OCI-LY3 (cell line): Measurements from ENCODE around the gene GLMN.
A peak's percentile ranks its signal among the peaks of the same experiment; 100 is the strongest.
"Not testable (repeated sequence)": the region's sequence is repeated elsewhere in the genome, so short reads cannot be mapped to it uniquely, and the experiment has no call there.

Experiments used
- H2AFZ ChIP-seq: fragments of 200-600, 300-600 bp; shearing (Covaris generic); 2 replicates; pipeline ENCODE4 v1.6.0; 2014; ENCODE audit warnings: antibody characterized with exemption, low read depth, low read length
- H3K27ac ChIP-seq: fragments of 200-600, 300-600 bp; sonication (generic); 2 replicates; pipeline ENCODE4 v1.5.1; 2014; ENCODE audit warnings: mild to moderate bottlenecking, low read length, moderate library complexity, mixed read lengths
- H3K27me3 ChIP-seq: fragments of 200-600, 300-600 bp; sonication (generic); 2 replicates; pipeline ENCODE4 v1.6.1; 2014; ENCODE audit warnings: low read depth, low read length, mixed read lengths
- H3K36me3 ChIP-seq: fragments of 200-600, 300-600 bp; sonication (generic); replicated peaks from 2 replicates; pipeline ENCODE3; 2014; ENCODE audit warnings: low read depth, low read length, mixed read lengths
- H3K4me1 ChIP-seq: fragments of 300-600, 200-600 bp; sonication (generic); 2 replicates; pipeline ENCODE4 v1.6.1; 2014; ENCODE audit warnings: low read length, mixed read lengths
- H3K4me2 ChIP-seq: fragments of 200-600, 300-600 bp; sonication (generic); 2 replicates; pipeline ENCODE4 v1.6.1; 2014; ENCODE audit warnings: low read length, mixed read lengths
- H3K4me3 ChIP-seq: fragments of 300-600, 200-600 bp; sonication (generic); 2 replicates; pipeline ENCODE4 v1.5.1; 2014; ENCODE audit warnings: antibody characterized with exemption, mild to moderate bottlenecking, low read length, moderate library complexity
- H3K79me2 ChIP-seq: fragments of 300-600, 200-600 bp; shearing (Covaris generic); 2 replicates; pipeline ENCODE4 v1.6.1; 2014; ENCODE audit warnings: mild to moderate bottlenecking, low read length, mixed read lengths
- H3K9ac ChIP-seq: fragments of 300-600, 200-600 bp; shearing (Covaris generic); 2 replicates; pipeline ENCODE4 v1.6.0; 2014; ENCODE audit warnings: mild to moderate bottlenecking, low read length, moderate library complexity
- H3K9me3 ChIP-seq: fragments of 200-600, 300-600 bp; shearing (Covaris generic); 2 replicates; pipeline ENCODE4 v1.6.1; 2014; ENCODE audit warnings: low read length, mixed read lengths; ENCODE audit not compliant: insufficient read depth
- H4K20me1 ChIP-seq: fragments of 200-600, 300-600 bp; sonication (generic); 2 replicates; pipeline ENCODE4 v1.6.1; 2016; ENCODE audit warnings: low read length, mixed read lengths; ENCODE audit not compliant: insufficient read depth
- EZH2phosphoT487 ChIP-seq: fragments of 200-600 bp; shearing (Covaris generic); IDR thresholded peaks from 2 replicates; pipeline ENCODE4 v1.6.1; 2018; ENCODE audit warnings: antibody characterized with exemption, mixed run types, low read depth
- TF ChIP-seq, protein P1 (sequence below): fragments of 200-600, 300-600 bp; sonication (generic); IDR thresholded peaks from 2 replicates; pipeline ENCODE4 v1.5.1; 2014; ENCODE audit warnings: antibody characterized with exemption, low read length, low read depth

GLMN gene

DNA sequence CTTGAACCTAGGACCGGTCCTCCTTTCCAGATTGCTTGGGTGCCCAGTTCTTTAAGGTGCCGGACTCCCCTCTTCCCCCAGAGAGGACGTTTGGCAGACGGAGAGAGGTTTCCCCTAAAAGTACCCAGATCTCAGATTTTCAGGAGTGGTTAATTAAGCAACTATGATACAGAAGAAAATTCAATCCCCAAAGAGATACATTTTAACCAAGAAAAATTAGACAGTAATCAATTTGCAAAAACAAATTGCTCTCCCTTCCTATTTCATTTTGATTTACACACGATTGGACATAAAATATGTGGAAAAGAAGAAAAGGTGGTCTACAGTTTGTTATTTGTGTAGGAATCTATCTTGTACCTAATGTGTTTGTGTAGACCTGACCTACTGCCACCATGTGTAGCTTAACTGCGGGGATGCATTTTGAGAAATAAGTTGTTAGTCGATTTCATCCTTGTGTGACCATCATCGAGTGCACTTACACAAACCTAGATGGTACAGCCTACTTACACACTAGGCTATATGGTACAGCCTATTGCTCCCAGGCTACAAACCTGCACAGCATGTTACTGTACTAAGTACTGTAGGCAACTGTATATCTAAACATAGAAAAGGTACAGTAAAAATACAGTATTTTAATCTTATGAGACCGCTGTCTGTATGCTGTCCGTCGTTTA is 827 bp upstream of the GLMN start:
- Histone ChIP-seq H3K4me1 (peaks cover 9% of the 10 kb centered on the region; the same call in 1 of the 2 replicates), H3K9ac (peak overlapping the region; percentile 87), H2AFZ (peak overlapping the region; percentile 41; the same call in 1 of the 2 replicates), H4K20me1 (no peaks in the 10 kb centered on the region), H3K4me2 (peak overlapping the region; percentile 79), H3K27me3 (no peaks in the 10 kb centered on the region), H3K4me3 (peak overlapping the region; percentile 95), H3K79me2 (peaks cover 27% of the 10 kb centered on the region), H3K9me3 (no peaks in the 10 kb centered on the region), H3K27ac (peak overlapping the region; percentile 75; the same call in 1 of the 2 replicates), H3K36me3 (peaks cover 13% of the 10 kb centered on the region)
- no peak for TF ChIP-seq EZH2phosphoT487
- TF ChIP-seq, protein P1, sequence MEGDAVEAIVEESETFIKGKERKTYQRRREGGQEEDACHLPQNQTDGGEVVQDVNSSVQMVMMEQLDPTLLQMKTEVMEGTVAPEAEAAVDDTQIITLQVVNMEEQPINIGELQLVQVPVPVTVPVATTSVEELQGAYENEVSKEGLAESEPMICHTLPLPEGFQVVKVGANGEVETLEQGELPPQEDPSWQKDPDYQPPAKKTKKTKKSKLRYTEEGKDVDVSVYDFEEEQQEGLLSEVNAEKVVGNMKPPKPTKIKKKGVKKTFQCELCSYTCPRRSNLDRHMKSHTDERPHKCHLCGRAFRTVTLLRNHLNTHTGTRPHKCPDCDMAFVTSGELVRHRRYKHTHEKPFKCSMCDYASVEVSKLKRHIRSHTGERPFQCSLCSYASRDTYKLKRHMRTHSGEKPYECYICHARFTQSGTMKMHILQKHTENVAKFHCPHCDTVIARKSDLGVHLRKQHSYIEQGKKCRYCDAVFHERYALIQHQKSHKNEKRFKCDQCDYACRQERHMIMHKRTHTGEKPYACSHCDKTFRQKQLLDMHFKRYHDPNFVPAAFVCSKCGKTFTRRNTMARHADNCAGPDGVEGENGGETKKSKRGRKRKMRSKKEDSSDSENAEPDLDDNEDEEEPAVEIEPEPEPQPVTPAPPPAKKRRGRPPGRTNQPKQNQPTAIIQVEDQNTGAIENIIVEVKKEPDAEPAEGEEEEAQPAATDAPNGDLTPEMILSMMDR: no peak

DNA sequence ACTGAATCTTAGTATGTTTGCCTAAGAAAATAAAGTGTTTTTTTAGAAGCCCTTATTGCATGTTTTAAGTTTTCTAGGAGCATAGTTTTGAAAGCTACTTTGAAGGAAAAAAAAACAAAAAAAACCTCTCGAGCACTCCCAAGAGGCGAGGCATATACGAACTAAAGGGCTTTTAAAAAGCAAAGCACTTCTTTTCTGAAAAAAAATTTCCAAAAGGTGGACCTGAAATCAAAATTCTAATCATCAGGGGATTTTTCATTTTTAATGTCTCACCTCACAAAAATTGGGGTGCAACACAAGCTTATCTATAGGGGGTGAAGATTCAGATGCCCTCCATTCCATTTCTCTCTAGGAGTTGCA is 594 bp downstream of the GLMN start:
- Histone ChIP-seq H3K79me2 (peaks cover 27% of the 10 kb centered on the region), H3K36me3 (peaks cover 11% of the 10 kb centered on the region), H3K4me2 (peak overlapping the region; percentile 71), H4K20me1 (no peaks in the 10 kb centered on the region), H2AFZ (peak overlapping the region; percentile 92), H3K27ac (peak overlapping the region; percentile 75), H3K9me3 (no peaks in the 10 kb centered on the region), H3K27me3 (no peaks in the 10 kb centered on the region), H3K4me3 (peak overlapping the region; percentile 95), H3K4me1 (peaks cover 9% of the 10 kb centered on the region; the same call in 1 of the 2 replicates), H3K9ac (peak overlapping the region; percentile 87)
- no peak for TF ChIP-seq EZH2phosphoT487
- TF ChIP-seq, protein P1: peak; percentile 32; the same call in 1 of the 2 replicates

DNA sequence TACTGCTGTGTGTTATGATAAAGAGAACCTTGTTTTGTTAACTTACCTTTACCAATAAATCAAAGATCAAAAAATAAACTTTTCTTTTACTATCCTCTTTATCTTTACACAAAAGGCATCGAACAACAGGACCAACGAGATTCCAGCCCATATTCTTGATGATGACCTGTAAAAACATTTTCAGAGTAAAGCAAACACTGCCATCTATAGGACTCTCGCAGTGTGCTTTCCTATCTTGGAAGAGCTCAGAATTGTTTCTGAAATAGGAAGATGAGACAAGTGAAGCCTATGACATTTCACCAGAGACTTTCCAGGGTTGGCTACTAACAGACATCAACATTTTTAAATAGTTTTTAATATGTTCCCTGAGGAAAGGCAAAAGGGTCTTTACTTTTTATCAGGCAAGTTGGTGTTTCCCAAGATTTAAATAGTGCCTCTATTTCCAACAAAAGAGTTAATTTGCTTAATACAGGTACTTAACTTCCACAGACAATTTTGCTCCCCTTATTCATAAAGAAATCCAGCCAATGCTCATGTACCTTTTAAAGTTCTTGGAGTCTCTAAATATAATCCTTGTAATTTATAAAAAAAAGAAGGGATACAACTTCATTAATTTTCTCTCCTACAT is 7.3 kb downstream of the GLMN start:
- Histone ChIP-seq H3K4me3 (no peak overlapping the region), H3K9ac (no peak overlapping the region), H3K9me3 (no peaks in the 10 kb centered on the region), H3K79me2 (no peaks in the 10 kb centered on the region), H3K4me2 (no peak overlapping the region), H3K27me3 (no peaks in the 10 kb centered on the region), H3K27ac (no peak overlapping the region), H4K20me1 (no peaks in the 10 kb centered on the region), H3K4me1 (no peaks in the 10 kb centered on the region), H3K36me3 (peaks cover 22% of the 10 kb centered on the region), H2AFZ (no peak overlapping the region)
- TF ChIP-seq, protein P1: peak; percentile 55
- no peak for TF ChIP-seq EZH2phosphoT487

DNA sequence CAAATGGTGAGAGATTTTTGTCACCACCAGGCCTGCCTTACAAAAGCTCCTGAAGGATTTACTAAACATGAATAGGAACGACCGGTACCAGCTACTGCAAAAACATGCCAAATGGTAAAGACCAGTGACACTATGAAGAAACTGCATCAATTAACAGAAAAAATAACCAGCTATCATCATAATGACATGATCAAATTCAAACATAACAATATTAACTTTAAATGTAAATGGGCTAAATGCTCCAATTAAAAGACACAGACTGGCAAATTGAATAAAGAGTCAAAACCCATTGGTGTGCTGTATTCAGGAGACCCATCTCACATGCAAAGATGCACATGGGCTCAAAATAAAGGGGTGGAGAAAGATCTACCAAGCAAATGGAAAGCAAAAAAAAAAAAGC is 17.4 kb downstream of the GLMN start:
- not testable (repeated sequence) for H3K9ac ChIP-seq, H3K36me3 ChIP-seq, H3K4me1 ChIP-seq, H3K4me3 ChIP-seq, H3K9me3 ChIP-seq, H3K27me3 ChIP-seq, H3K79me2 ChIP-seq, H2AFZ ChIP-seq, H4K20me1 ChIP-seq, H3K4me2 ChIP-seq, H3K27ac ChIP-seq

DNA sequence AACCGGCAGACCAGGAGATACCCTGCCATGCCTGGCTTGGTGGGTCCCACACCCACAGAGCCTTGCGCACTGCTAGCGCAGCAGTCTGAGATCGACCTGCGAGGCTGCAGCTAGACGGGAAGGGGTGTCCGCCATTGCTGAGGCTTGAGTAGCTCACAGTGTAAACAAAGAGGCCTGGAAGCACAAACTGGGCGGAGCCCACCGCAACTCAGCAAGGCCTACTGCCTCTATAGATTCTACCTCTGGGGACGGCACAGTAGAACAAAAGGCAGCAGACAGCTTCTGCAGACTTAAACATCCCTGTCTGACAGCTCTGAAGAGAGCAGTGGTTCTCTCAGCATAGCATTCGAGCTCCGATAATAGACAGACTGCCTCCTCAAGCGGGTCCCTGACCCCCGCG is 19.0 kb downstream of the GLMN start:
- not testable (repeated sequence) for H3K4me2 ChIP-seq, H3K36me3 ChIP-seq, H3K4me1 ChIP-seq, H3K27me3 ChIP-seq, H3K79me2 ChIP-seq, H3K9ac ChIP-seq, H4K20me1 ChIP-seq, H3K27ac ChIP-seq, H3K4me3 ChIP-seq, H2AFZ ChIP-seq, H3K9me3 ChIP-seq
